GM10266 (cell line): ENCODE results near the gene ITFG1.

ENCODE experiments used
- DNase-seq: peaks from one replicate; pipeline ENCODE4 v3.0.0; 2012; ENCODE audit errors: extremely low spot score
- CTCF ChIP-seq: IDR thresholded peaks from 2 replicates; pipeline ENCODE4 v1.5.1; 2012; ENCODE audit warnings: mild to moderate bottlenecking, low read depth; ENCODE audit not compliant: control insufficient read depth, insufficient read depth; ENCODE audit errors: missing control alignments

The ITFG1 gene

GRCh38 chr16:47129755-47130435 lies 331.0 kb downstream of the ITFG1 start:
- DNase-seq = no peak
- no peak for TF ChIP-seq CTCF

GRCh38 chr16:47127541-47127940 lies 333.3 kb downstream of the ITFG1 start:
- DNase-seq = no peak
- TF ChIP-seq CTCF = no peak

GRCh38 chr16:47125757-47126156 lies 335.1 kb downstream of the ITFG1 start:
- no peak for DNase-seq
- no peak for TF ChIP-seq CTCF

GRCh38 chr16:47113130-47113529 lies 347.7 kb downstream of the ITFG1 start:
- DNase-seq = no peak
- TF ChIP-seq CTCF = no peak

GRCh38 chr16:47110939-47111338 lies 349.9 kb downstream of the ITFG1 start:
- no peak for TF ChIP-seq CTCF
- no peak for DNase-seq

- TF ChIP-seq CTCF = no peak
- DNase-seq = no peak
Measured at GRCh38 chr16:47109361-47109760, 351.5 kb downstream of the ITFG1 start.
